Measurements from ENCODE around the gene WDR6.

GRCh38 chr3:48990636-48991469 is 16.3 kb upstream of the WDR6 start:
- TF ChIP-seq SIN3A (IDR thresholded peaks at IDR 0.05; ENCODE audit: borderline replicate concordance, insufficient read depth, low read length) (no peak), POLR2AphosphoS5 (IDR thresholded peaks at IDR 0.05; ENCODE audit: low read depth, low read length) (no peak)
